Ishikawa (cell line): ENCODE results near the gene PCGF2.

Experiments
- CEBPB ChIP-seq: IDR thresholded peaks from 2 replicates; pipeline ENCODE4 v1.6.1; 2012
- CREB1 ChIP-seq: IDR thresholded peaks from 2 replicates; pipeline ENCODE4 v1.6.1; 2012; ENCODE audit warnings: low read depth
- EGR1 ChIP-seq: IDR thresholded peaks from 2 replicates; pipeline ENCODE4 v1.6.1; 2012
- EP300 ChIP-seq: IDR thresholded peaks from 2 replicates; pipeline ENCODE4 v1.6.1; 2012; ENCODE audit warnings: borderline replicate concordance
- FOXM1 ChIP-seq: IDR thresholded peaks from 2 replicates; pipeline ENCODE4 v1.6.1; 2012; ENCODE audit warnings: low read depth, borderline replicate concordance
- NFIC ChIP-seq: IDR thresholded peaks from 2 replicates; pipeline ENCODE4 v1.6.1; 2012
- RAD21 ChIP-seq: IDR thresholded peaks from 2 replicates; pipeline ENCODE4 v1.6.1; 2012; ENCODE audit warnings: low read depth
- TAF1 ChIP-seq: IDR thresholded peaks from 2 replicates; pipeline ENCODE4 v1.6.1; 2012; ENCODE audit warnings: low read depth, mild to moderate bottlenecking
- TCF12 ChIP-seq: IDR thresholded peaks from 2 replicates; pipeline ENCODE4 v1.6.1; 2012; ENCODE audit warnings: low read depth
- TEAD4 ChIP-seq: IDR thresholded peaks from 2 replicates; pipeline ENCODE4 v1.6.1; 2012
- YY1 ChIP-seq: IDR thresholded peaks from 2 replicates; pipeline ENCODE4 v1.6.1; 2012; ENCODE audit warnings: low read depth
- ZBTB7A ChIP-seq: IDR thresholded peaks from 2 replicates; pipeline ENCODE4 v1.6.1; 2012; ENCODE audit warnings: low read depth
- TF ChIP-seq, protein P1 (sequence below): IDR thresholded peaks from 2 replicates; pipeline ENCODE4 v1.6.1; 2012
- TF ChIP-seq, protein P2 (sequence below): IDR thresholded peaks from 2 replicates; pipeline ENCODE4 v1.6.1; 2012
- TF ChIP-seq, protein P3 (sequence below): IDR thresholded peaks from 2 replicates; pipeline ENCODE4 v1.6.1; 2012; ENCODE audit warnings: low read depth, mild to moderate bottlenecking

The PCGF2 gene

GRCh38 chr17:38707678-38708351 lies 40.3 kb downstream of the PCGF2 start:
- TF ChIP-seq FOXM1 = peak; percentile 47; the same call in 1 of the 2 replicates
- no peak for TF ChIP-seq CEBPB
- TF ChIP-seq, protein P1, sequence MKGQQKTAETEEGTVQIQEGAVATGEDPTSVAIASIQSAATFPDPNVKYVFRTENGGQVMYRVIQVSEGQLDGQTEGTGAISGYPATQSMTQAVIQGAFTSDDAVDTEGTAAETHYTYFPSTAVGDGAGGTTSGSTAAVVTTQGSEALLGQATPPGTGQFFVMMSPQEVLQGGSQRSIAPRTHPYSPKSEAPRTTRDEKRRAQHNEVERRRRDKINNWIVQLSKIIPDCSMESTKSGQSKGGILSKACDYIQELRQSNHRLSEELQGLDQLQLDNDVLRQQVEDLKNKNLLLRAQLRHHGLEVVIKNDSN = peak; percentile 52; the same call in 1 of the 2 replicates
- TF ChIP-seq, protein P2, sequence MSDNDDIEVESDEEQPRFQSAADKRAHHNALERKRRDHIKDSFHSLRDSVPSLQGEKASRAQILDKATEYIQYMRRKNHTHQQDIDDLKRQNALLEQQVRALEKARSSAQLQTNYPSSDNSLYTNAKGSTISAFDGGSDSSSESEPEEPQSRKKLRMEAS = peak; percentile 82
- TF ChIP-seq EP300 = peak; percentile 62; the same call in 1 of the 2 replicates
- TF ChIP-seq TCF12 = peak; percentile 73; the same call in 1 of the 2 replicates
- TF ChIP-seq EGR1 = no peak

DNA sequence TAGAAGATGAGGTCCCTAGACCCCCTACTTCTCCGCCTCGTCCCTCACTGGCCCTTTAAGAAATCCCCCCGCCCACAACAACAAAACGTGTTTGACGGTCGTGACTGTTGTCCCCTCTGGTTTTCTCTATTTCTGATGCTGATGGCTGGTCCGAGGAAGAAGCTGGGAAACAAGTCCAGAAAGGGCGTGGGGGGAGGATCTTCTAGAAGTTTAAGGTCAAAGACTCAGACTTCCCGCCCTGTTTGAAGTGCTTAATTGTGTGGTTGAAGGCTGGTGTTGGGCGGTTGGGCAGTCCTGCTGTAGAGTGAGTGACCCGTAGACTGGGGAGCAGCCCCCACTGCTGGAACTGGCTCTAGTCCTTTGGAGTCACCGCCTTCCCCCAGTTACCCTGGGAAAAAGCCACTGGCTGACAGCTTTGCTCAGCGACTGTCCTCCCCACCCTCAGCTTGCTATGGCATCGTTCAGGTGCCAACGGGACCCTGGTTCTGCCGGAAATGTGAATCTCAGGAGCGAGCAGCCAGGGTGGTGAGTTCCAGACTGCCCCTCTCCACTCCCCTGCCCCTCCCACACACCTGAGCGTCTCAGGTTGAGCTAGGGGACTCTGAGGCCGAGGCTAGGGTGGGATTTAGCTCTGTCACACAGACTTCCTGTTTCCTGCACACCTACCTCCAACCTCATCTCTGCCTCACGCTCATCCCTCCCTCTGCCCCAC lies 41.5 kb downstream of the PCGF2 start:
- TF ChIP-seq TAF1 = no peak
- no peak for TF ChIP-seq RAD21
- no peak for TF ChIP-seq EP300
- no peak for TF ChIP-seq TEAD4
- no peak for TF ChIP-seq YY1
- TF ChIP-seq, protein P3, sequence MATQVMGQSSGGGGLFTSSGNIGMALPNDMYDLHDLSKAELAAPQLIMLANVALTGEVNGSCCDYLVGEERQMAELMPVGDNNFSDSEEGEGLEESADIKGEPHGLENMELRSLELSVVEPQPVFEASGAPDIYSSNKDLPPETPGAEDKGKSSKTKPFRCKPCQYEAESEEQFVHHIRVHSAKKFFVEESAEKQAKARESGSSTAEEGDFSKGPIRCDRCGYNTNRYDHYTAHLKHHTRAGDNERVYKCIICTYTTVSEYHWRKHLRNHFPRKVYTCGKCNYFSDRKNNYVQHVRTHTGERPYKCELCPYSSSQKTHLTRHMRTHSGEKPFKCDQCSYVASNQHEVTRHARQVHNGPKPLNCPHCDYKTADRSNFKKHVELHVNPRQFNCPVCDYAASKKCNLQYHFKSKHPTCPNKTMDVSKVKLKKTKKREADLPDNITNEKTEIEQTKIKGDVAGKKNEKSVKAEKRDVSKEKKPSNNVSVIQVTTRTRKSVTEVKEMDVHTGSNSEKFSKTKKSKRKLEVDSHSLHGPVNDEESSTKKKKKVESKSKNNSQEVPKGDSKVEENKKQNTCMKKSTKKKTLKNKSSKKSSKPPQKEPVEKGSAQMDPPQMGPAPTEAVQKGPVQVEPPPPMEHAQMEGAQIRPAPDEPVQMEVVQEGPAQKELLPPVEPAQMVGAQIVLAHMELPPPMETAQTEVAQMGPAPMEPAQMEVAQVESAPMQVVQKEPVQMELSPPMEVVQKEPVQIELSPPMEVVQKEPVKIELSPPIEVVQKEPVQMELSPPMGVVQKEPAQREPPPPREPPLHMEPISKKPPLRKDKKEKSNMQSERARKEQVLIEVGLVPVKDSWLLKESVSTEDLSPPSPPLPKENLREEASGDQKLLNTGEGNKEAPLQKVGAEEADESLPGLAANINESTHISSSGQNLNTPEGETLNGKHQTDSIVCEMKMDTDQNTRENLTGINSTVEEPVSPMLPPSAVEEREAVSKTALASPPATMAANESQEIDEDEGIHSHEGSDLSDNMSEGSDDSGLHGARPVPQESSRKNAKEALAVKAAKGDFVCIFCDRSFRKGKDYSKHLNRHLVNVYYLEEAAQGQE = no peak
- no peak for TF ChIP-seq EGR1
- TF ChIP-seq CEBPB = no peak
- TF ChIP-seq CREB1 = no peak
- no peak for TF ChIP-seq FOXM1

GRCh38 chr17:38705803-38706504 lies 42.2 kb downstream of the PCGF2 start:
- no peak; the same call in 1 of the 2 replicates for TF ChIP-seq TCF12
- no peak for TF ChIP-seq TEAD4
- TF ChIP-seq TAF1 = 0 out of 2 replicates have a peak, but pooled peaks have one; percentile 44
- TF ChIP-seq EGR1 = no peak
- TF ChIP-seq ZBTB7A = peak; percentile 63; the same call in 1 of the 2 replicates
- TF ChIP-seq, protein P2 = peak; percentile 74

- TF ChIP-seq, protein P2 = no peak
- no peak for TF ChIP-seq EGR1
- no peak for TF ChIP-seq EP300
- no peak for TF ChIP-seq NFIC
- TF ChIP-seq, protein P1 = no peak
- no peak for TF ChIP-seq YY1
- no peak for TF ChIP-seq CREB1
- no peak for TF ChIP-seq RAD21
- TF ChIP-seq, protein P3 = no peak
- no peak for TF ChIP-seq FOXM1
- TF ChIP-seq TAF1 = no peak
- no peak for TF ChIP-seq CEBPB
- TF ChIP-seq TEAD4 = no peak
- no peak for TF ChIP-seq ZBTB7A
- no peak for TF ChIP-seq TCF12
These were observed 42.7 kb downstream of the PCGF2 start for GRCh38 chr17:38705523-38705802.
